ENCODE measurements around the gene AKT3. TPM values are rescaled to one million over a fixed set of nuclear protein-coding genes. Genes with fewer than 3 reads are reported as not detected.

Gene AKT3
- total RNA-seq, 1 experiment from 2014 or later, result 18.7 TPM

GRCh38 chr1:243459059-243459458 lies 391.0 kb downstream of the AKT3 start:
- Histone ChIP-seq H3K9ac (ENCODE audit: low read length) (no peak overlapping the region), H3K36me3 (ENCODE audit: low read depth, low read length) (no peaks in the 10 kb centered on the region), H3K4me3 (ENCODE audit: low read length) (no peak overlapping the region), H3F3A (ENCODE audit: low read length, unreplicated experiment) (no peaks in the 10 kb centered on the region), H2AFZ (ENCODE audit: low read length) (no peak overlapping the region), H3K79me2 (ENCODE audit: low read length) (no peaks in the 10 kb centered on the region), H3K4me1 (ENCODE audit: insufficient read depth, low read length) (no peaks in the 10 kb centered on the region), H3K4me2 (ENCODE audit: low read length) (no peak overlapping the region), H4K20me1 (ENCODE audit: low read length) (no peaks in the 10 kb centered on the region), H3K9me3 (ENCODE audit: low read length) (no peaks in the 10 kb centered on the region), H3K27ac (ENCODE audit: low read length) (no peak overlapping the region), H3K9me2 (replicated peaks; ENCODE audit: low read length) (no peaks in the 10 kb centered on the region), H3K27me3 (ENCODE audit: low read length) (no peaks in the 10 kb centered on the region)
- CTCF ChIA-PET, result no interaction called here
- TF ChIP-seq, protein P1, sequence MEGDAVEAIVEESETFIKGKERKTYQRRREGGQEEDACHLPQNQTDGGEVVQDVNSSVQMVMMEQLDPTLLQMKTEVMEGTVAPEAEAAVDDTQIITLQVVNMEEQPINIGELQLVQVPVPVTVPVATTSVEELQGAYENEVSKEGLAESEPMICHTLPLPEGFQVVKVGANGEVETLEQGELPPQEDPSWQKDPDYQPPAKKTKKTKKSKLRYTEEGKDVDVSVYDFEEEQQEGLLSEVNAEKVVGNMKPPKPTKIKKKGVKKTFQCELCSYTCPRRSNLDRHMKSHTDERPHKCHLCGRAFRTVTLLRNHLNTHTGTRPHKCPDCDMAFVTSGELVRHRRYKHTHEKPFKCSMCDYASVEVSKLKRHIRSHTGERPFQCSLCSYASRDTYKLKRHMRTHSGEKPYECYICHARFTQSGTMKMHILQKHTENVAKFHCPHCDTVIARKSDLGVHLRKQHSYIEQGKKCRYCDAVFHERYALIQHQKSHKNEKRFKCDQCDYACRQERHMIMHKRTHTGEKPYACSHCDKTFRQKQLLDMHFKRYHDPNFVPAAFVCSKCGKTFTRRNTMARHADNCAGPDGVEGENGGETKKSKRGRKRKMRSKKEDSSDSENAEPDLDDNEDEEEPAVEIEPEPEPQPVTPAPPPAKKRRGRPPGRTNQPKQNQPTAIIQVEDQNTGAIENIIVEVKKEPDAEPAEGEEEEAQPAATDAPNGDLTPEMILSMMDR (conservative IDR thresholded peaks at IDR 0.05; ENCODE audit: low read depth, low read length), result no peak
- TF ChIP-seq EZH2 (IDR thresholded peaks at IDR 0.05; ENCODE audit: low read length, unreplicated experiment), result no peak
- TF ChIP-seq EZH2phosphoT487 (IDR thresholded peaks at IDR 0.05; ENCODE audit: borderline replicate concordance, low read length), result no peak
- intact Hi-C loops (cut with micrococcal nuclease), result no loop called here
- POLR2A ChIA-PET (ENCODE audit: unreplicated experiment), result no interaction called here
- no peak for ATAC-seq
- DNase-seq, result no peak
- BruUV-seq (replicated peaks), result no TSS peak

- H3K79me2 ChIP-seq (ENCODE audit: low read length), result no peaks in the 10 kb centered on the region
- H3F3A ChIP-seq (ENCODE audit: low read length, unreplicated experiment), result no peaks in the 10 kb centered on the region
- ChIA-PET CTCF (no interaction called here), POLR2A (ENCODE audit: unreplicated experiment) (no interaction called here)
- H3K36me3 ChIP-seq (ENCODE audit: low read depth, low read length), result no peaks in the 10 kb centered on the region
- no peaks in the 10 kb centered on the region for H3K4me1 ChIP-seq (ENCODE audit: insufficient read depth, low read length)
- H3K27me3 ChIP-seq (ENCODE audit: low read length), result no peaks in the 10 kb centered on the region
- H3K27ac ChIP-seq (ENCODE audit: low read length), result no peak overlapping the region
- H3K9me3 ChIP-seq (ENCODE audit: low read length), result no peaks in the 10 kb centered on the region
- H3K4me2 ChIP-seq (ENCODE audit: low read length), result no peak overlapping the region
- no peak overlapping the region for H3K4me3 ChIP-seq (ENCODE audit: low read length)
- no peak for DNase-seq
- no peak overlapping the region for H3K9ac ChIP-seq (ENCODE audit: low read length)
- BruUV-seq (replicated peaks), result no TSS peak
- no peak for ATAC-seq
- TF ChIP-seq, protein P1 (conservative IDR thresholded peaks at IDR 0.05; ENCODE audit: low read depth, low read length), result no peak
- no peak for TF ChIP-seq EZH2phosphoT487 (IDR thresholded peaks at IDR 0.05; ENCODE audit: borderline replicate concordance, low read length)
- TF ChIP-seq EZH2 (IDR thresholded peaks at IDR 0.05; ENCODE audit: low read length, unreplicated experiment), result no peak
- no peak overlapping the region for H2AFZ ChIP-seq (ENCODE audit: low read length)
- H4K20me1 ChIP-seq (ENCODE audit: low read length), result no peaks in the 10 kb centered on the region
- no peaks in the 10 kb centered on the region for H3K9me2 ChIP-seq (replicated peaks; ENCODE audit: low read length)
- intact Hi-C loops (cut with micrococcal nuclease), result no loop called here
Measured at GRCh38 chr1:243457363-243457982, 392.6 kb downstream of the AKT3 start.

DNA sequence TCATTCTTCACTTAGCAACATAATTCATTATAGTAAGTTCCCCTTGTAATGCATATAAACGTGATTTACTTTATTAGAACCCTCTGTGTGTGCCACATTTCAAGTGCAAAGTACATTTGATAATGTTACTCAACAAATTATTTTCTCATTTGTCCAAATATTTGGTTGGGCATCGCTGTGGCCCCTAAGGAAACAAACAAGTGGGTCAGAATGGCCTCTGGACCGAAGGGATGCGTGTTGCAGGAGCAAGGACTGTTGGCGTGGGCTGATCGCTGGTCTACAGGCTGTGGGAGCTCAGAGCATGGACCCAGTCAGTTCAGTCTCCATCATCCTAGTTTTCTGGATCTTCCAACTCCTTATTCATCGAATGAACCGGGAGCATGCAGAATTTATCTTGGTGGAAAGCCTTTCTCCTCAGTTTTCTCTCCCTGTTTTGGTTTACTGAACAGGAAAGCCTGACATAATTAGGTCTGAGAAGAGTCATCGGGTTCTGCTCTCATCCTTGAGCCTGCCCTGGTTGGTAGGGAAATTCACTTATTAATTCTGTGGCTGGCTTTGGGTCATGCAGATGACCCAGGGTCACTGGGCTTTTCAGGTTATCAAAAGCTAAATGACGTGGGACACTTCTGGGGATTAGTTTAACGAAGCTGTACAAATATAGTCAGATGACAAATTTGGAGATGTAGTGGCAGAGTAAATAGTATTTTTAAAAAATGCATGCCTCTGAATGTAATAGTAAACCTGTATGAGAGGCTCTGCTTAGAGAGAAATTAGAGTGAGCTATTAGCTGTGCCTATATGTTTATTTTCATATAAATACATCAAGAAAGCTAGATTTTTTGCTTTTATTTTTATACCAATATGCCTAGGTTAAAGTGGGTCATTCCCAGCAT lies 394.0 kb downstream of the AKT3 start:
- intact Hi-C loops (cut with micrococcal nuclease), result no loop called here

More for the DNA sequence above, 394.0 kb downstream of the AKT3 start:
- TF ChIP-seq EZH2phosphoT487 (IDR thresholded peaks at IDR 0.05; ENCODE audit: borderline replicate concordance, low read length), result no peak
- TF ChIP-seq EZH2 (IDR thresholded peaks at IDR 0.05; ENCODE audit: low read length, unreplicated experiment), result no peak
- TF ChIP-seq, protein P1 (conservative IDR thresholded peaks at IDR 0.05; ENCODE audit: low read depth, low read length), result no peak
- Histone ChIP-seq H2AFZ (ENCODE audit: low read length) (no peak overlapping the region), H3K9me2 (replicated peaks; ENCODE audit: low read length) (no peaks in the 10 kb centered on the region), H3K9me3 (ENCODE audit: low read length) (no peaks in the 10 kb centered on the region), H3K4me2 (ENCODE audit: low read length) (no peak overlapping the region), H3K79me2 (ENCODE audit: low read length) (no peaks in the 10 kb centered on the region), H3K27me3 (ENCODE audit: low read length) (no peaks in the 10 kb centered on the region), H4K20me1 (ENCODE audit: low read length) (no peaks in the 10 kb centered on the region), H3K27ac (ENCODE audit: low read length) (no peak overlapping the region), H3K36me3 (ENCODE audit: low read depth, low read length) (no peaks in the 10 kb centered on the region), H3K4me1 (ENCODE audit: insufficient read depth, low read length) (no peaks in the 10 kb centered on the region), H3F3A (ENCODE audit: low read length, unreplicated experiment) (no peaks in the 10 kb centered on the region), H3K4me3 (ENCODE audit: low read length) (no peak overlapping the region), H3K9ac (ENCODE audit: low read length) (no peak overlapping the region)
- no peak for DNase-seq
- BruUV-seq (replicated peaks), result no TSS peak
- ATAC-seq, result no peak
- ChIA-PET POLR2A (ENCODE audit: unreplicated experiment) (no interaction called here), CTCF (no interaction called here)
